IMR-90 (cell line): Measurements from ENCODE around the gene DNMT3A.

ENCODE experiments used
- CEBPB ChIP-seq: IDR thresholded peaks from 2 replicates; pipeline ENCODE4 v1.6.1; 2012; ENCODE audit warnings: low read depth, low read length, improper control_type of control experiment
- POLR2A ChIP-seq: IDR thresholded peaks from 2 replicates; pipeline ENCODE4 v1.6.1; 2012; ENCODE audit warnings: mild to moderate bottlenecking, low read depth, low read length
- RCOR1 ChIP-seq: IDR thresholded peaks from 2 replicates; pipeline ENCODE4 v1.6.1; 2012; ENCODE audit warnings: mild to moderate bottlenecking, low read length, improper control_type of control experiment; ENCODE audit not compliant: insufficient replicate concordance
- RFX5 ChIP-seq: IDR thresholded peaks from 2 replicates; pipeline ENCODE4 v1.8.0; 2012; ENCODE audit warnings: low read depth, mild to moderate bottlenecking, low read length, moderate library complexity
- SMC3 ChIP-seq: fragments of 150-350 bp; IDR thresholded peaks from 2 replicates; pipeline ENCODE4 v1.6.1; 2016; ENCODE audit warnings: low read depth, mild to moderate bottlenecking, antibody characterized with exemption, low read length, moderate library complexity
- TF ChIP-seq, protein P1 (sequence below): conservative IDR thresholded peaks from 2 replicates; pipeline ENCODE4 v1.5.1; 2012; ENCODE audit warnings: mild to moderate bottlenecking, low read depth, low read length, improper control_type of control experiment
- TF ChIP-seq, protein P2 (sequence below): fragments of 150-350 bp; IDR thresholded peaks from 2 replicates; pipeline ENCODE4 v1.6.1; 2016; ENCODE audit warnings: low read depth, mild to moderate bottlenecking, low read length, moderate library complexity, borderline replicate concordance

DNA sequence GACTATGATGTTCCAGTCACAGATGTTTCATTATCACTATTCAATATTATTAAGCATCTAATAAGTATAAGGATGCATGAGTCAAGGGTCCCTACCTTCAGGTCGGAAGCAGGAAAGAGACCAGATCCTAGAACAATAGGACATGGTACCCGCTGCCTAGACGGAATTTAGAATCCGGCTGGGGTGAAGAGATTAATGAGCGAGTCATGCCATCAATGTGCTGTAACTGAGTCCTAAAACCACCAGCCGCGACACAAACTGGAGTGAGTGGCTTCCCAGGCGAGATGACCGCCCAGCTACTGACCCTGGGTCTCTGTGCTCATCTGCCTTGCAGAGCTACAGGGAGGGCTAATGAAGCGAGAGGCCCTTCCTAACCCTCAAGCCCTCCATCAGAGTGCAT, 73.6 kb downstream of the DNMT3A start:
- TF ChIP-seq, protein P1, sequence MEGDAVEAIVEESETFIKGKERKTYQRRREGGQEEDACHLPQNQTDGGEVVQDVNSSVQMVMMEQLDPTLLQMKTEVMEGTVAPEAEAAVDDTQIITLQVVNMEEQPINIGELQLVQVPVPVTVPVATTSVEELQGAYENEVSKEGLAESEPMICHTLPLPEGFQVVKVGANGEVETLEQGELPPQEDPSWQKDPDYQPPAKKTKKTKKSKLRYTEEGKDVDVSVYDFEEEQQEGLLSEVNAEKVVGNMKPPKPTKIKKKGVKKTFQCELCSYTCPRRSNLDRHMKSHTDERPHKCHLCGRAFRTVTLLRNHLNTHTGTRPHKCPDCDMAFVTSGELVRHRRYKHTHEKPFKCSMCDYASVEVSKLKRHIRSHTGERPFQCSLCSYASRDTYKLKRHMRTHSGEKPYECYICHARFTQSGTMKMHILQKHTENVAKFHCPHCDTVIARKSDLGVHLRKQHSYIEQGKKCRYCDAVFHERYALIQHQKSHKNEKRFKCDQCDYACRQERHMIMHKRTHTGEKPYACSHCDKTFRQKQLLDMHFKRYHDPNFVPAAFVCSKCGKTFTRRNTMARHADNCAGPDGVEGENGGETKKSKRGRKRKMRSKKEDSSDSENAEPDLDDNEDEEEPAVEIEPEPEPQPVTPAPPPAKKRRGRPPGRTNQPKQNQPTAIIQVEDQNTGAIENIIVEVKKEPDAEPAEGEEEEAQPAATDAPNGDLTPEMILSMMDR = no peak
- no peak for TF ChIP-seq POLR2A
- TF ChIP-seq CEBPB = no peak
- TF ChIP-seq, protein P2, sequence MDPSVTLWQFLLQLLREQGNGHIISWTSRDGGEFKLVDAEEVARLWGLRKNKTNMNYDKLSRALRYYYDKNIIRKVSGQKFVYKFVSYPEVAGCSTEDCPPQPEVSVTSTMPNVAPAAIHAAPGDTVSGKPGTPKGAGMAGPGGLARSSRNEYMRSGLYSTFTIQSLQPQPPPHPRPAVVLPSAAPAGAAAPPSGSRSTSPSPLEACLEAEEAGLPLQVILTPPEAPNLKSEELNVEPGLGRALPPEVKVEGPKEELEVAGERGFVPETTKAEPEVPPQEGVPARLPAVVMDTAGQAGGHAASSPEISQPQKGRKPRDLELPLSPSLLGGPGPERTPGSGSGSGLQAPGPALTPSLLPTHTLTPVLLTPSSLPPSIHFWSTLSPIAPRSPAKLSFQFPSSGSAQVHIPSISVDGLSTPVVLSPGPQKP = no peak
- no peak for TF ChIP-seq RCOR1
- no peak for TF ChIP-seq SMC3
- no peak for TF ChIP-seq RFX5
